ENCODE measurements around the gene TMEM63C.

Gene TMEM63C

DNA sequence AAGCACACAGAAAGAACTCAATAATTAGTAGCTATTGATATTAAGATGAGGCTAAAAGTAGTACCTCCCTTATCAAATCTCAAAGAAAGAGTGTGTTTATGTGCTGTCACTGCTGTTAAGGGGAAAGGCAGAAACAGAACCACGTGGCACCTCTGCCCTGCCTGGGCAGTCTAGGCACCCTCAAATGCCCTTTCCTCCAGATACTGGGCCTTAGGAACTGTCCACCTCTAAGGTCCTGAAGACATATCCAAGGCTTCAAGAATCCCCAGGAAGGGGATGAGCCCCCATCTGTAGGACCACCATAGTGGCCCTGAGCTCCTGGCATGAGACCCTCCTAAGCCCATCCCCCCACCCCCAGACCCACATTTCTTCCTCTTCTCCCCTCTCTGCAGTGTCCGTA is 60.4 kb downstream of the TMEM63C start:
- H3K4me1 ChIP-seq (ENCODE audit: control insufficient read depth, insufficient read depth, low read length): no peaks in the 10 kb centered on the region
- no peaks in the 10 kb centered on the region for H3K9me3 ChIP-seq (ENCODE audit: control insufficient read depth, insufficient read depth, low read length)

GRCh38 chr14:77242752-77243151 is 61.2 kb downstream of the TMEM63C start:
- WGBS (ENCODE audit: insufficient coverage, insufficient read length): 100% methylated on average over 1 of the region's 12 CpGs
- Histone ChIP-seq H3K4me1 (ENCODE audit: control insufficient read depth, insufficient read depth, low read length) (no peaks in the 10 kb centered on the region), H3K27ac (ENCODE audit: low read length) (no peak overlapping the region), H3K36me3 (ENCODE audit: control insufficient read depth, insufficient read depth, low read length) (no peaks in the 10 kb centered on the region), H3K27me3 (ENCODE audit: control insufficient read depth, insufficient read depth, low read length) (peaks cover 1% of the 10 kb centered on the region; the same call in 1 of the 2 replicates), H3K4me3 (ENCODE audit: low read length) (no peak overlapping the region), H3K9me3 (ENCODE audit: control insufficient read depth, insufficient read depth, low read length) (no peaks in the 10 kb centered on the region)
- DNase-seq (ENCODE audit: low read depth, low spot score): no peak

More for the DNA sequence above, 60.4 kb downstream of the TMEM63C start:
- no peak overlapping the region for H3K27ac ChIP-seq (ENCODE audit: low read length)
- DNase-seq (ENCODE audit: low read depth, low spot score): no peak
- H3K36me3 ChIP-seq (ENCODE audit: control insufficient read depth, insufficient read depth, low read length): no peaks in the 10 kb centered on the region
- H3K4me3 ChIP-seq (ENCODE audit: low read length): no peak overlapping the region
- WGBS (ENCODE audit: insufficient coverage, insufficient read length): no CpG with 5 or more reads among the region's 2 CpGs
- peaks cover 1% of the 10 kb centered on the region; the same call in 1 of the 2 replicates for H3K27me3 ChIP-seq (ENCODE audit: control insufficient read depth, insufficient read depth, low read length)

DNA sequence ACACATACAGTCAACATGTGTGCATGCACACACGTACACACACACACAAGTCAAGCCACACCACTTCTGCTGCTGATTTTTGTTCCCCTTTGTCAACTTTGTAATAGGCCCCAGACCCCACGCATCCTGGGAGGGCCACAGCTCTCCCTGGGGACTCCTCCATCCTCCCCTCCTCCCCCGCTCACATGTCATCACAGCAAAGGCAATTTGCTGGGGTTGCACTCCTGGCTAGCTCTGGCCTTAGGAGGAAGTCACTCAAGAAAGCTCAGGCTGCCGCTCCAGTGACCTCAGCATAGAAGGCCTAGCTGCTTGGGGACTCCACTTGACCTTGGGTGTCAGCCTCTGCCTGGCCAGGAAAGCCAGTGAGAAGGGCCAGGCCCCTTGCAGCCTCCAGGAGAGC is 62.3 kb downstream of the TMEM63C start:
- Histone ChIP-seq H3K4me1 (ENCODE audit: control insufficient read depth, insufficient read depth, low read length) (no peaks in the 10 kb centered on the region), H3K36me3 (ENCODE audit: control insufficient read depth, insufficient read depth, low read length) (no peaks in the 10 kb centered on the region), H3K27ac (ENCODE audit: low read length) (no peak overlapping the region), H3K4me3 (ENCODE audit: low read length) (no peak overlapping the region), H3K27me3 (ENCODE audit: control insufficient read depth, insufficient read depth, low read length) (peaks cover 1% of the 10 kb centered on the region; the same call in 1 of the 2 replicates), H3K9me3 (ENCODE audit: control insufficient read depth, insufficient read depth, low read length) (no peaks in the 10 kb centered on the region)
- DNase-seq (ENCODE audit: low read depth, low spot score): no peak
- whole genome bisulfite sequencing (ENCODE audit: insufficient coverage, insufficient read length): no CpG with 5 or more reads among the region's 4 CpGs

GRCh38 chr14:77245820-77246219 is 64.2 kb downstream of the TMEM63C start:
- H3K4me1 ChIP-seq (ENCODE audit: control insufficient read depth, insufficient read depth, low read length): no peaks in the 10 kb centered on the region
- no peak overlapping the region for H3K4me3 ChIP-seq (ENCODE audit: low read length)
- no peaks in the 10 kb centered on the region for H3K9me3 ChIP-seq (ENCODE audit: control insufficient read depth, insufficient read depth, low read length)
- H3K36me3 ChIP-seq (ENCODE audit: control insufficient read depth, insufficient read depth, low read length): no peaks in the 10 kb centered on the region
- WGBS (ENCODE audit: insufficient coverage, insufficient read length): no CpG with 5 or more reads among the region's 4 CpGs
- DNase-seq (ENCODE audit: low read depth, low spot score): no peak
- peaks cover 1% of the 10 kb centered on the region; the same call in 1 of the 2 replicates for H3K27me3 ChIP-seq (ENCODE audit: control insufficient read depth, insufficient read depth, low read length)
- H3K27ac ChIP-seq (ENCODE audit: low read length): no peak overlapping the region

GRCh38 chr14:77246784-77247183 is 65.2 kb downstream of the TMEM63C start:
- Histone ChIP-seq H3K27ac (ENCODE audit: low read length) (no peak overlapping the region), H3K36me3 (ENCODE audit: control insufficient read depth, insufficient read depth, low read length) (0 out of 2 replicates have a peak, but pooled peaks cover under 1% of the 10 kb centered on the region), H3K9me3 (ENCODE audit: control insufficient read depth, insufficient read depth, low read length) (no peaks in the 10 kb centered on the region), H3K4me1 (ENCODE audit: control insufficient read depth, insufficient read depth, low read length) (no peaks in the 10 kb centered on the region), H3K4me3 (ENCODE audit: low read length) (no peak overlapping the region), H3K27me3 (ENCODE audit: control insufficient read depth, insufficient read depth, low read length) (peaks cover 1% of the 10 kb centered on the region; the same call in 1 of the 2 replicates)
- DNase-seq (ENCODE audit: low read depth, low spot score): no peak
- no CpG with 5 or more reads among the region's 1 CpG for WGBS (ENCODE audit: insufficient coverage, insufficient read length)

DNA sequence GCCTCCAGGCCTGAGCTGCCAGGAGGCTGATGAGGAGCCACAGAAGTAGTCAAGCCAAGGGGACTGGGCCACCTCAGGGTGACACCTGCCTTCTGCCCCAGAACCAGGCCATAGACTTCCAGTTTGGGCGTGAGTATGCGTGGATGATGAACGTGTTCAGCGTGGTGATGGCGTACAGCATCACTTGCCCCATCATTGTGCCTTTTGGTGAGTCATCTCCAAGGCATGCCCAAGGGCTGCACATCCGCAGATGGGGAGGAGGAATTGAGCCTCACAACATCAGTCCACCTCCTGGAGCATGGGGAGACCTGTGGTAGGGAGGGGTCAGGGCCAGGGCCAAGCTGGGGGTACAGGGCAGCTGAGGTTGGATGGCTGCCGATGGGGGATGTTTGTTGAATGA is 67.1 kb downstream of the TMEM63C start:
- Histone ChIP-seq H3K27ac (ENCODE audit: low read length) (no peak overlapping the region), H3K9me3 (ENCODE audit: control insufficient read depth, insufficient read depth, low read length) (no peaks in the 10 kb centered on the region), H3K36me3 (ENCODE audit: control insufficient read depth, insufficient read depth, low read length) (0 out of 2 replicates have a peak, but pooled peaks cover 2% of the 10 kb centered on the region), H3K4me3 (ENCODE audit: low read length) (no peak overlapping the region), H3K27me3 (ENCODE audit: control insufficient read depth, insufficient read depth, low read length) (peaks cover under 1% of the 10 kb centered on the region; the same call in 1 of the 2 replicates), H3K4me1 (ENCODE audit: control insufficient read depth, insufficient read depth, low read length) (no peaks in the 10 kb centered on the region)
- no CpG with 5 or more reads among the region's 7 CpGs for WGBS (ENCODE audit: insufficient coverage, insufficient read length)
- no peak for DNase-seq (ENCODE audit: low read depth, low spot score)

- Histone ChIP-seq H3K4me1 (ENCODE audit: control insufficient read depth, insufficient read depth, low read length) (no peaks in the 10 kb centered on the region; the same call in 1 of the 2 replicates), H3K27ac (ENCODE audit: low read length) (no peak overlapping the region), H3K27me3 (ENCODE audit: control insufficient read depth, insufficient read depth, low read length) (no peaks in the 10 kb centered on the region), H3K4me3 (ENCODE audit: low read length) (no peak overlapping the region), H3K9me3 (ENCODE audit: control insufficient read depth, insufficient read depth, low read length) (no peaks in the 10 kb centered on the region), H3K36me3 (ENCODE audit: control insufficient read depth, insufficient read depth, low read length) (0 out of 2 replicates have a peak, but pooled peaks cover 2% of the 10 kb centered on the region)
- WGBS (ENCODE audit: insufficient coverage, insufficient read length): no CpG with 5 or more reads among the region's 7 CpGs
- no peak for DNase-seq (ENCODE audit: low read depth, low spot score)
These were observed 67.7 kb downstream of the TMEM63C start for GRCh38 chr14:77249286-77249685.

GRCh38 chr14:77250927-77251326 is 69.3 kb downstream of the TMEM63C start:
- H3K27ac ChIP-seq (ENCODE audit: low read length): no peak overlapping the region
- 0 out of 2 replicates have a peak, but pooled peaks cover 2% of the 10 kb centered on the region for H3K36me3 ChIP-seq (ENCODE audit: control insufficient read depth, insufficient read depth, low read length)
- H3K27me3 ChIP-seq (ENCODE audit: control insufficient read depth, insufficient read depth, low read length): no peaks in the 10 kb centered on the region
- H3K9me3 ChIP-seq (ENCODE audit: control insufficient read depth, insufficient read depth, low read length): no peaks in the 10 kb centered on the region
- no peaks in the 10 kb centered on the region; the same call in 1 of the 2 replicates for H3K4me1 ChIP-seq (ENCODE audit: control insufficient read depth, insufficient read depth, low read length)
- WGBS (ENCODE audit: insufficient coverage, insufficient read length): no CpG with 5 or more reads among the region's 6 CpGs
- no peak overlapping the region for H3K4me3 ChIP-seq (ENCODE audit: low read length)
- no peak for DNase-seq (ENCODE audit: low read depth, low spot score)

- H3K9me3 ChIP-seq (ENCODE audit: control insufficient read depth, insufficient read depth, low read length): no peaks in the 10 kb centered on the region
- no peaks in the 10 kb centered on the region; the same call in 1 of the 2 replicates for H3K4me1 ChIP-seq (ENCODE audit: control insufficient read depth, insufficient read depth, low read length)
- H3K27me3 ChIP-seq (ENCODE audit: control insufficient read depth, insufficient read depth, low read length): no peaks in the 10 kb centered on the region
- 0 out of 2 replicates have a peak, but pooled peaks cover 2% of the 10 kb centered on the region for H3K36me3 ChIP-seq (ENCODE audit: control insufficient read depth, insufficient read depth, low read length)
- WGBS (ENCODE audit: insufficient coverage, insufficient read length): no CpG with 5 or more reads among the region's 11 CpGs
- no peak for DNase-seq (ENCODE audit: low read depth, low spot score)
- H3K4me3 ChIP-seq (ENCODE audit: low read length): no peak overlapping the region
- H3K27ac ChIP-seq (ENCODE audit: low read length): no peak overlapping the region
These were observed 70.3 kb downstream of the TMEM63C start for GRCh38 chr14:77251870-77252269.

- H3K4me3 ChIP-seq (ENCODE audit: low read length): no peak overlapping the region
- no CpG with 5 or more reads among the region's 20 CpGs for WGBS (ENCODE audit: insufficient coverage, insufficient read length)
These were observed 72.0 kb downstream of the TMEM63C start for GRCh38 chr14:77253333-77254190.

More at GRCh38 chr14:77253333-77254190, 72.0 kb downstream of the TMEM63C start:
- Histone ChIP-seq H3K27me3 (ENCODE audit: control insufficient read depth, insufficient read depth, low read length) (no peaks in the 10 kb centered on the region), H3K36me3 (ENCODE audit: control insufficient read depth, insufficient read depth, low read length) (0 out of 2 replicates have a peak, but pooled peaks cover 2% of the 10 kb centered on the region), H3K9me3 (ENCODE audit: control insufficient read depth, insufficient read depth, low read length) (no peaks in the 10 kb centered on the region), H3K4me1 (ENCODE audit: control insufficient read depth, insufficient read depth, low read length) (no peaks in the 10 kb centered on the region; the same call in 1 of the 2 replicates), H3K27ac (ENCODE audit: low read length) (no peak overlapping the region)
- no peak for DNase-seq (ENCODE audit: low read depth, low spot score)
